Anterior cingulate cortex (tissue), 58 donors: ENCODE data around the gene STAMBP.
A peak's percentile ranks its signal among the peaks of the same experiment; 100 is the strongest.
"Not testable (repeated sequence)": the region's sequence is repeated elsewhere in the genome, so short reads cannot be mapped to it uniquely, and the experiment has no call there.

Source experiments
- DNase-seq, 58 donors: peaks; one replicate each; lab custom pipeline; 2025; lab: John Stamatoyannopoulos, UW

The STAMBP gene

DNA sequence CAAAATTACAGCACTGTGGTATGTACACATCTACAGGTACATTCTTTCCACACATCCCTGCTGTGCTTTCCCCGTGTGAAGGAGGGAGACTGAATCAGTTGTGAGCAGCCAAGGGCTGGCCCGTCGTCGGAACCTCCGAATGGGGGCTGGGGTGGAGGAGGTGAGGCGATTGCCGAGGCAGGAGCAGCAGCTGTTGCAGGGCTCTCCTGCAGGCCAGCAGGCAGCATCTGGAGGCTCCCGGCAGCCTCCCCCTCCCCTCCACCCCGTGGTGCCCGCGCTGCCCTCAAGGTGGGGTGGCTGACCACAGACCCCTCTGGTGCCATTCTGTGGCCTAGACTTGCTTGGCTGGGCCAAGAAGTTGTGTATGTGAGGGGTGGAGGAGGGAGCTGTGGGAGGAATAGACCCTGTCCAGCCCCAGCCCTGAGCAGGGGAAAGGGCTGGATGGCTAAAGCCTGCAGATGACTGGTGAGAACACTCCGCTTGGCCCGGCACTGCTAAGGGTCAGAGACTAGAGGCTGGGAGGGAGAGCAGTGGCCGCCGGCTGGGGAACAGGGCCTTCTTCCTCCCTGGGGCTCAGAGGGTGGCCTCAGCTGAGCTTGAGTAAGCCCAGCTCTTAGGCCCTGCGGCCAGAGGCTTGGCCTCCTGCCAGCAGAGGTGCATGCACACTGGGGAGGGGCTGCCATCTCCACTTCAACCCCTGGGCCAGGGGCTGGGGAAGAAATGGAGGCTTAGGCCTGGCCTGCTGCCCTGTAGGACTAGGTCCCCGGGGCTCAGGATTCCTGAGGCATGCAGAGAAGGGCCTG is 7.6 kb downstream of the STAMBP start:
- DNase-seq: peak in 1 of 58 donors; percentile 26

DNA sequence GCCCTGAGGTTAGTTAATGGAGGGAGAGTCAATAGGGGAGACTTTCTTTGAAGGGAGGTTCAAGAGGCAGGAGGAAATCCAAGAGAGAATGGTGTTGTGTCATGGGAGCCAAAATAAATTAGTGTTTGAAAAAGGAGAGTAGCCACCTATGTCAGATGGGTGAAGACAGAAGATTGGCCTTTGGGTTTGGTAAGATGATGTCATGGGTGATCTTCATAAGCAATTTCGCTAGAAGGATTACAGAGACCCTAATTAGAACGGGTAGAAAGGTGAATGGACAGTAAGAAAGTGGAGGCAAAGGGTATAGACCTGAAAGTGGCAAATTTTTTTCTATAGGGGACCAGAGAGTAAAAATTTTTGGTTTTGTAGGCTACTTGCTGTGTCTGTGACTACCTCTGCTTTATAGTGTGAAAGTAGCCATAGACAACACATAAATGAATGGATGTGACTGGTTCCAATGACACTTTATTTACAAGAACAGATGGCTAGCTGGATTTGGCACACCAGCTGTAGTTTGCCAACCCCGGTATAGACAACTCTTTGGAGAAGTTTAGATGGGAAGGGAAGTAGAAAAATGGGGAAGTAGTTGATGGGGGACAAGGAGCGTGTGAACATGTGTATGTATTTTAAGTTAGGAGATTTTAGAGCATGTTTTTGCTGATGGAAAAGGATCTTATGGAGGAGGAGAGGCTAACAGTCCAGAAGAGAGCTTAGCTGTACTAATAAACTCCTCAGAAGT is 9.3 kb downstream of the STAMBP start:
- DNase-seq: no peak

DNA sequence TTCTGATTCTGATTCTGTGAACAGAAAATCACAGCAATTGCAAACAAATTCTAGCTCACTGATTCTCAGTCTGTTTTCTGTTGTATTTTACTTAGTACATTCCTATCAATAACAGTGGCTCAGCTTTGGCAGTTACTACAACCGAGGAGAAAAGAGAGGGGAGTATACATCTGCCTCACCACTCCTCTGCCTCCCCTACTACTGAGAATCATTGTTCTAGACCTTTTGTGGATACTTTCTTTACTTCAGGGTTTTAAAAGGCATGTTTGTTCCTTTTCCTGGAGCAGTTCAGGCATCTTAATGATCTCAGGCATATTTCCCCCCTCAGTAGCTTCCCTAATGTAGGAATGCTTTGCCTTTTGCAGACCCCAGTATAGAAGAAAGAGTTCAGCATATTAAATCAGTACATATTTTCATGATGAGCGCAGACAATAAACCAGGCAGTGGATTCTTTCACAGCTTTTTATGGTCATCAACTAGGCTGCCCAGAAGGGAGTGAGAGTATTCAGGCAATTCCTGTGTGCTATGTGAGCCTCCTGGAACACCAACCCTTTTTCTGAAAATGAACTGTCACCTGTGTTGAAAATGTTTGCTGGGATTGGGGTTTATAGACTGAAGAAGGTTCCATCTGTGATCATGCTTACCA is 10.3 kb downstream of the STAMBP start:
- no peak for DNase-seq

DNA sequence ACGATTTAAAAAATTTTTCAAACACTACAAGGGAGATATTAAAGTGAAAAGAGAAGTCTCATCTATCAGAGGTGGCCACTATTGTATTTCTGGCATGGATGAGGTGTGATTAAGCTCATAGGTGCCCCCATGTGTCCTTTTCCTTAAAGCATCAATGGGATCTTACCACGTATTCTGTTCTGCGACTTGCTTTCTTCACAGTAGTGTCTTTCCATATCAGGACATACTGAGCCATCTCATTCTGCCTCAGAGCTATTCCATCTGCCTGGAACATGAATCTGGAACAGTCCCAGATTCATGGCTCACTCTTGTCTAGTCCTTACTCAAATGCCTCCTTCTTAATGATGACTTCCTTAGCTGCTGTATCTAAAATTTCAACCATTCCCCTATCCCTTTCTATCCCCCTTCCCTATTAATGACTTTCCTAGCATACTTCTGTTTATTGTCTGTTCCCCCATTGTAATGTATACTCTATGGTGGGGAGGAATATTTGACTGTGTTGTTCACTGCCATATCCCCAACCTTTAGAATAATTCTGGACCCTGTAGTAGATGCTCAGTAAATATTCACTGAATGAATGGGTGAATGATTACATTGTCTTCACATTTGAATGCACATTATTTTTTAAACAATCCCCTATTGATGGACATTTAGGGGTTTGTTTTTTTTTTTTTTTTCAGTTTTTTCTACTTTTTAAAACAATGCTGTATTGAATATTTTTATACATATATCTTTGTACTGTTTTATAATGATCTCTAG is 11.1 kb downstream of the STAMBP start:
- peak in 2 of 58 donors; percentile 17 to 24 for DNase-seq

DNA sequence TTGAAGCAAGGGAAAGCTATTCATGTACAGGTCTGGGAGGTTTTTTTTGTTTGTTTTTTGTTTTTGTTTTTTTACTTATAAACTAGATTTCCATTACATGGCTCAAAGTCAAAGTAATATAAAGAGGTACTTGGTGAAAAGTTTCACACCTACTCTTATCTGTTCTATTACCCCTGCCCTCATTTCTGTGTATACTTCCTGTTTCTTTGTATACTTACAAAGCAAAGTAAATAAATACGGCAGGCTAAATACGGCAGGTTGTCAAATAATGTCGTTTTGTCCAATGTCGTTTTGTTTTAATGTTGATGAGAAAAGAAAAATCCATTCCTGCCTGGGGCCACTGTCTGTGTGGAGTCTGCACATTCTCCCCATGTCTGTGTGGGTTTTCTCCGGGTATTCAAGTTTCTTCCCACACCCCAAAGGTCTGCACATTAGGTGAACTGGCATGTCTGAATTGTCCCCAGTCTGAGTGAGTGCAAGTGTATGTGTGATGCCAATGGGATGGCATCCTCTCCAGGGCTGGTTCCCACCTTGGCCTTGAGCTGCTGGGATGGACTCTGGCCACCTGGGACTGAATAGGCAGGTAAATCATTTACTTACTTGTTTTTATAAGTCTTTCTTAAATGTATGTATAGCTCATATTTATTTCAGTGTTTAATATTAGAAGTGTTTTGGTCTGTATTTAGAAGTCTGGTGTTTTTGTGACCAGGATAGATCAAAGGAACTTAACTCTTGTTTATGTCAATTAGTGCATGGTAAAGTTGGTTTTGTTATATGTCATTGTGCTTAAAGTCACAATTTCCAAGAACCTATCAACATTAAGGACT is 13.4 kb downstream of the STAMBP start:
- no peak for DNase-seq

DNA sequence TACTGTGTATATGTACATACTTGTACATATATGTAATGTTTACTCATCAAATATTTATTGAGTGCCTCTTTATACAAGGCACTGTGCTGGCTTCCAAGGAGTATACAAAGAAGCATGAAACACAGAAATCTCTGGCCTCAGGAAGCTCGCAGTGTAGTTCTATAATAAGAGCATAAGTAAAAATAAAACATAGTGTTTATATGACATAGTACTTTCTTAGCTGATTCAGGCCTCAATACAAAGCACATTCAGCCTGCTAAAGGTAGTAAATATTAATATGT is 13.9 kb downstream of the STAMBP start:
- no peak for DNase-seq

DNA sequence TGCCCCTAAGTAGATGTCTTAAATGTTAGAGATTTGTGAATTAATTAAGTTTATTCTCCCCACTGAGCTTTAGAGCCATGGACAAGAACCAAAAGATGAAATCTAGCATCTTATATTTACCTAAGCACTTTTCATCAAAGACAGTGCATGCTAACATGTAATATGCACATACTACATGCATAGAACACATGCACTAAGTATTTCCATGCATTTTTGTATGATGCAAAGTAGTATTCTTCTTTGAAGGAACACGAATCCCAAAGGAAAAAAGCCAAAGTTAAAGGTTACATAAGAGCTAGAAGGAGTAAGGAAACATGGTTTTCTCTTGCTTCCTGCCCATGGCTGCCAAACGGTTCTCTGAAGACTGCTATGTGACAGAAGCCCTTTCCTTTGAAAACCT is 15.3 kb downstream of the STAMBP start:
- no peak for DNase-seq

DNA sequence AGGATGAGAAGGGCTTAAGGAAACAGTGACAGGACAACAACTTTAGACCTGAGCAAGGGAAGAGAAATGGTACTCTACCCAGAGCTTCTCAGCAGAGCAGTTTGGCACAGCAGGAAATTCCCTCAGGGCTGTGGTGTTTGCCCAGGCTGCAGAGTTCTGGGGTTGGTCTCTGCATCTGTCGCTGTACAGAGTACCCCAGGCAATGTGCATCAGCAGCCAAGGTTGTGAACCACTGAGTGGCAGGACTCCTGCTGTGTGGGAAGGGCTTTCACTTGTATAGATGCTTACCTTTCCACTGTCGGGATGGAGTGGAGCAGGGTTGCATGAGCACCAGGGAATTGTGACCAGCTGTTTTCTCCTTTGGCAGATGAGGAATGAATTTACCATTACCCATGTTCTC is 21.2 kb downstream of the STAMBP start:
- DNase-seq: no peak

DNA sequence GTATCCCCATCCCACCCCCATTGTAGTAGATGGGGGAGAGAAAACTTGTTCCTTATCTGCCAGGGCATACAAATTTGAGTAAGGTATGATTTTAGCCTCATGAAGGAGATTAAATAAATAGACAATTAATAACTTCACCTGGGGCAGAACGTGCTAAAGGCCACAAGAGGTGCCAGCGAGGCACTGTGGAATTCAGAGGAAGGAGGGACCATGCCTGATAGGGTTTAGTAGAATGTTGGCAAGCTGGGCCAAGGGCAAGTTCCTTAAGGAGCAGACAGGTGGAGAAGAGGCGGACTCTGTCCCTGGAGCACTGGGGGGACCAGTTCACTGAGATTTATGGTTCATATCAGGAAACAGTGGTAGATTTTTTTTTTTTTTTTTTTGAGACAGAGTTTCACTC is 22.5 kb downstream of the STAMBP start:
- no peak for DNase-seq

DNA sequence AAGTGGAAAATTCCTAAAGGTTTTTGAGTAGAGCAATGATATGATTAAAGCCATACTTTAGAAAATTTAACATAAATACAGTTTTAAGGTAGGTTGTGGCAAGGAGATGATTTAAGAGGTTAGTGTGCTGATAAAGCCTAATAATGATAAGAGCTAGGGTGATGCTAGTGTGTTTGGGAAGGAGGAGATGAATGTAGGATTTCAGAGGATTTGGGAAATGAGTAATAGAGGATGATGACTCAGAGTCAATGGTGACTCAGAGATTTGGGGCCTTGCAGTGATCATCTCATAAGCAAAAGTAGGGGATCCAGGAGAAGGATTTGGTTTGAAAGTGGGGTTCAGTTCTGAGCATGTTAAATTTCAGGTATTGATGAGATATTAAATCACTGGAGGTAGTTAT is 23.3 kb downstream of the STAMBP start:
- no peak for DNase-seq

DNA sequence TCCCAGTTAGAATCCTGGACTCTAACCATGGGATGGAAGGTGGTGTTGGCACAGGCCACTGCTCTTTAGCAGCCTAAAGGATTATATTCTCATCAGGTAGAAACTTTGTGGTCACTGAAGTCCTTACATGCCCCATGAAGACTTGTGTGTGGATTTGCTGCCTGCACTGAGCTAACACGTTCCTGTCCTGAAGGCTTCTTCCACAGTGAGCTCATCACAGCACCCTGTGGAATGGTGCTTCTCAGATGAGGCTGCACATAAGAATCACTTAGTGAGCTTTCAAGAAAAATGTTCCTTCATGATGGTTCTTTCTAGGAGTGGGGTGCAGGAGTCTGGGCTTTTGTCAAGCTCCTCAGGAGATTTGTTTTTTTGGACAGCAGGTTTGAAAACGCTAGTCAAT is 26.8 kb downstream of the STAMBP start:
- no peak for DNase-seq

DNA sequence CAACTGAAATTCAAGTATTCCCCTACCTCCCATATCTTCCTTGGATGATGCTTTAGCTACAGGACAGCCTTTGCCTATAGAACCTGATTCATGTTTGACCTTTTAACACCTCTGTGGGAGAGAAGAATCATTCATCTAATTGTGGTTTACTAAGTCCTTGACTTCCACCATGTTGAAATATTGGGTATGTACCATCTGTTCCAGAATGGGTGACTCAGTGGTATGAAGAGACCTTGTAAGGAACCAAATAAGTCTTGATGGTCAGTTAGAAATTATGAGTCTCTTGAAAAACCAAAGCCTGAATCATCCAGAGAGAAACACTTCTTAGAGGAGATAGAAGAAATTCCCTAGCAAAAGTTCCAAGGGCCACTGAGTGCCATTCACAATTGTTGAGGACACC is 27.5 kb downstream of the STAMBP start:
- DNase-seq: no peak

DNA sequence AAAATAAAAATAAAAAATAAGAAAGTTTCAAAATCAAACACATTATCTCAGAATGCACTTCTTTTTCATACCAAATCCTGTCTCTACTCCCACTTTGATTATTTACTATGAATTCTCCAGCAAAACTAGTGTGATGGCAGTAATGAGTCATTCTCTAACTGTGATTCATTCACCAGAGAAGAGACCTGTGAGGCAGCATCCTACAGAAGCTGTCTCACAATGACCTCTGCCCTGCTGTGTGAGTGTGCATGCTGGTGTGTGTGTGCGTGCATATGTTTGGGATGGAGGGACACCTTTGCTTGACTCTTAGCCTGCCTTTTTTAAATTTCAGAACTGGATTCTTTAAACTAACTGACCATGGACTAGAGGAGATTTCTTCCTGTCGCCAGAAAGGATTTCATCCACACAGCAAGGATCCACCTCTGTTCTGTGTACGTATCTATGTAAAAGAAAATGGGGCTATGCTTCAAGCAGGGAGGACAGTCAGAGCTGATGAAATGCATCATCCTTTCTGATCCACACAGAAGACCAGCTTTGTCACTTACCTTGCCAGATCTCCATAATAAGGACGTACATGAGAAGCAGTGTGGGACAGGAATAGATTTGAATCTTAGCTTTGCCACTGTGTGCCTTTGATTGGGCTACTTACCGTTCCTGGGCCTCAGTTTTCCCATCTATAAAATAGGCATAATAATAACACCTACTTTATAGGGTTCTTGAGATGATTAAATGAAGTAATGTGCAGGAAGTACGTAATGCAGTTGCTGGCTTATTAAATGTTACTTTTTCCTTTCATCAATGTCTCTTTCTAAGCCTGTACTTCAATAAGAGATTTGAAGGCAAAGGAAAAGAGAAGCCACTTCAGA is 31.2 kb downstream of the STAMBP start:
- DNase-seq: no peak

DNA sequence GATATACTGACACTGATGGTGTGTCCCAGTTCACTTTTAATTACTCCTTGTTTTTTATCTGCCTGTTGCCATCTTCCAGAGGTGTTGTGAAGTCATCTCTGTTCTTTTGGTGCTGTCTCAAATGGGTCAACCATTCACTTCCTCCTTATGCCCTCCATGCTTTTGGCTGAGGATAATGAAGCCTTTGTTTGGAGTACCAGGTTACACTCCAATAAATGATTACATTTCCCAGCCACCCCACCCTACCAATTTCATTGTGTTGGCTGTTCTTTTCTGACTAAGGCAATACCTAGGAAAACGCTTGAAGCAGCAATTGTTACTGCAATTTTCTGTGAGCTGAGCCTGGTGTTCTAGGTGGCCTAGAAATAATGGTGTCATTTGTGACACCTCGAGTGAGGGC is 34.2 kb downstream of the STAMBP start:
- no peak for DNase-seq

DNA sequence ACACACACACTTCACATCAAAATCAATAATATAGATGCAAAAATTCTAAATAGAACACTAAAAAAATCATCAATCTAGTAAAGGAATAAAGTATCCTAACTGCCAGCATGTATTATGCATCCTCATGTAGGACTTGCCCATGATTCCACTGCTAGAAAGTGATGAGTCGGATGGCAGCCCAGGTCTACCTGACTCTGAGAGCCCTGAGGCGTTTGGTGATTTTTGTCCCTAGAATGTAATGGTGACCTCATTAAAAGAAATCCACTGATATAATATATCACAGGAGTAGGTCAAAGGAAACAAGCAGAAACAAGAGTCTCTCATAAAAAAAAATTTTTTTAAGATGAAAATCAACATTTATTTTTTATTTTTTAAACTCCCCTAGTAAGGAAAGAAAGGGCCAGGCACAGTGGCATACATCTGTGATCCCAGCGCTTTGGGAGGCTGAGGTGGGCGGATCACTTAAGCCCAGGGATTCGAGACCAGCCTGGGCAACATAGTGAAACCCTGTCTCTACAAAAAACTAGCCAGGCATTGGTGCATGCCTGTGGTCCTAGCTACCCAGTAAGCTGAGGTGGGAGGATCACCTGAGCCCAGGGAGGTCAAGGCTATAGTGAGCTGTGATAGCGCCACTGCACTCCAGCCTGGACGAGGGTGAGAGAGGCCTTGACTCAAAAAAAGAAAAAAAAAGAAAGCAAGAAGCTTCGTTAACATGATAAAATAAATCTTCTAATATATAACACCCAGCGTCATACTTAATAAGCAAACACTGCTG is 39.6 kb downstream of the STAMBP start:
- DNase-seq: no peak

DNA sequence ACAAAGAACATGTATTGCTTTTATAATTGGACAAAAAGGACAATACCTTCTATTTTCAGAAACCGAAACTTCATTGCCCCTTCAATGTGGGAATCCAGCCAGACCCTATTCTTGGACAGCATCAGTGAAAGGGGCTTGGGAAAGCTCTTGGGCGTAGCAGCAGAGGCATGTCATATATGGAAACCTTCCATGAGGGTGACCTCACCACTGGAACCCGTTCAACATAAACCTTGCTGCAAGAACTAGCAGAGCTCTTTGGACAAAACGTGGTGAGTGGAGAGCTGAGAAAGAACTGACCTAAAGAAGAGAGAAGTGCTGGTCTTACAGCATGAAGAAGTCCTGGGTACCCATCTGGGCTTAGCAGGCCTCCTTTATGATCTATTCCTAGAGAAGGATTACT is 41.3 kb downstream of the STAMBP start:
- DNase-seq: peak in 8 of 58 donors; percentile 2 to 62 (median 6)

DNA sequence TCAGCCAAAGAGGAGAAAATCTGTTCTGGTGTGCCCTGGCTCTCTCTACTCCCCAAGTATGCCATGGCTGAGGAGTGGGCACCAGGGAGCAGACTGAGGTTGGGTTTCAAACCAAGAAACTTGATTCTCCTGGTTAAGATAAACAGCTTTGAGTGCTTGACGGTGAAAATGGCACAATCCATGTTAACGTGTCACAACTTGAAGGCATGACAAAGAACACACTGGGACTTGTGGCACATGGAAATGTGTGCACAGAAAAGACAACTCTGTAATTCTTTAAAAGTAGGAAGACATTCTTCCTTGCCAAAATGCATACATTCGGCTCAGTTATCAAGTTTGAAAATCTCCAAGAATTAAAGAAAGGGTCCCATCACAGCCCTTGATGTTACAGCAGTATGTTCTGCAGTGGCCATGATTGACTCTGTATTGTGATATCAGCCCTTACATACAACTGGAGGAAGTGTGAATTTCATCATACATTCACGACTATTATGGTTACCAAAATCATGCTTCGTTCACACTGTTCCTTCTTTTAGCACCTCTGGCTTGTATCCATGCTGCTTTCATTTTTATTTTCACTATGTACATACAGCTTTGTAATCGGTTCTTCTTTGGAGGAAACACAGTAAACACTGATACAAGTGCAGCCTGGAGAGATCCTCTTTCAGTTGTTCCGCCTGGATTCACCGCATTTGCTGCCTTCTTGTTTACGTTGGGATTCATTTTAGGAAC is 48.5 kb downstream of the STAMBP start:
- no peak for DNase-seq

DNA sequence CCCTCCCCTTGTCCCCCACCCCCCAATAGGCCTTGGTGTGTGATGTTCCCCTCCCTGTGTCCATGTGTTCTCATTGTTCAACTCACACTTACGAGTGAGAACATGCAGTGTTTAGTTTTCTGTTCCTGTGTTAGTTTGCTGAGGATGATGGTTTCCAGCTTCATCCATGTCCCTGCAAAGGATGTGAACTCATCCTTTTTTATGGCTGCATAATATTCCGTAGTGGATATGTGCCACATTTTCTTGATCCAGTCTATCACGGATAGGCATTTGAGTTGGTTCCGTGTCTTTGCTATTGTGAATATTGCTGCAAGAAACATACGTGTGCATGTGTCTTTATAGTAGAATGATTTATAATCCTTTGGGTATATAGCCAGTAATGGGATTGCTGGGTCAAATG is 49.2 kb downstream of the STAMBP start:
- DNase-seq: not testable (repeated sequence)
